Activated CD8-positive, alpha-beta T cell treated with anti-CD3 and anti-CD28 coated beads, Interleukin-2, amount 10 ng/mL, durations not matched to agents 7 days and 5 days (primary cell): ENCODE results near the gene C1QTNF4. TPM values are rescaled to one million over a fixed set of nuclear protein-coding genes. Genes with fewer than 3 reads are reported as not detected.
"Not testable (repeated sequence)": the region's sequence is repeated elsewhere in the genome, so short reads cannot be mapped to it uniquely, and the experiment has no call there.

Experiments used
- ATAC-seq: fragments of 150-1000 bp; cut with Tn5 transposase; one replicate; pipeline ENCODE4 v1.10.0; 2021; ENCODE audit warnings: moderate library complexity
- CTCF ChIA-PET: fragments of 350-600 bp; sonication (Branson Sonifier 250); formaldehyde crosslinking; loops from one replicate; lab custom pipeline; 2021; ENCODE audit warnings: antibody characterized with exemption; lab: Charles Lee
- POLR2A ChIA-PET: fragments of 350-600 bp; sonication (Branson Sonifier 250); formaldehyde crosslinking; loops from one replicate; lab custom pipeline; 2021; ENCODE audit warnings: antibody characterized with exemption; lab: Charles Lee
- DNase-seq: peaks from one replicate; pipeline ENCODE4 v3.0.0-alpha.2; 2020
- H3K27ac Mint-ChIP-seq: one replicate; pipeline ENCODE4 v1.8.0; 2021; ENCODE audit warnings: mild to moderate bottlenecking, mixed read lengths
- H3K27me3 Mint-ChIP-seq: one replicate; pipeline ENCODE4 v1.8.0; 2021; ENCODE audit warnings: low read depth, mixed read lengths
- H3K36me3 Mint-ChIP-seq: one replicate; pipeline ENCODE4 v1.8.0; 2021; ENCODE audit warnings: low read depth, mixed read lengths
- H3K4me1 Mint-ChIP-seq: one replicate; pipeline ENCODE4 v1.8.0; 2021; ENCODE audit warnings: low read depth, mixed read lengths
- H3K4me3 Mint-ChIP-seq: one replicate; pipeline ENCODE4 v1.8.0; 2021; ENCODE audit warnings: mild to moderate bottlenecking, mixed read lengths
- H3K9me3 Mint-ChIP-seq: one replicate; pipeline ENCODE4 v1.8.0; 2022; ENCODE audit warnings: mixed read lengths; ENCODE audit not compliant: insufficient read depth
- total RNA-seq, 2 experiments: library from RNA; stranded (reverse); gene quantifications; one replicate each; pipeline ENCODE4 v1.2.3, GENCODE V29; 2021

The C1QTNF4 gene
- total RNA-seq = not detected

GRCh38 chr11:47593934-47594855, at the start of gene C1QTNF4:
Gene C1QTNF4, minus strand, starts transcription at chr11:47594411. Its CDS starts 3,601 bp downstream, at chr11:47590810.
- Mint-ChIP-seq H3K36me3 (no peaks in the 10 kb centered on the region), H3K27ac (no peak within 1 kb of the TSS), H3K4me1 (peaks cover 26% of the 10 kb centered on the region), H3K4me3 (no peak within 1 kb of the TSS), H3K9me3 (no peaks in the 10 kb centered on the region), H3K27me3 (peaks cover 28% of the 10 kb centered on the region)
- ChIA-PET POLR2A (interaction anchor here (0.9 to 1.3 kb wide), 3 partner anchors 14 to 18 kb away, joined by 3 to 4 read pairs (median 4); partner anchors contain the start of genes KBTBD4 and NDUFS3), CTCF (no interaction called here)
- DNase-seq = no peak
- ATAC-seq = no peak

GRCh38 chr11:47642099-47642855, 48.1 kb upstream of the C1QTNF4 start, which contains the start of gene MTCH2:
Gene MTCH2, minus strand, starts transcription at chr11:47642559. Its CDS starts 94 bp downstream, at chr11:47642465.
- peaks cover 21% of the 10 kb centered on the region for H3K36me3 Mint-ChIP-seq
- H3K9me3 Mint-ChIP-seq = no peaks in the 10 kb centered on the region
- peak within 1 kb of the TSS; percentile 96 for H3K4me3 Mint-ChIP-seq
- no peaks in the 10 kb centered on the region for H3K27me3 Mint-ChIP-seq
- ATAC-seq (peak; percentile 88), DNase-seq (peak; percentile 96)
- peak within 1 kb of the TSS; percentile 96 for H3K27ac Mint-ChIP-seq
- peaks cover 26% of the 10 kb centered on the region for H3K4me1 Mint-ChIP-seq
- ChIA-PET POLR2A (interaction anchor here (1.1 kb wide), 1 partner anchor 73 kb away, joined by 5 read pairs; the partner anchor contains the start of gene AGBL2), CTCF (no interaction called here)

DNA sequence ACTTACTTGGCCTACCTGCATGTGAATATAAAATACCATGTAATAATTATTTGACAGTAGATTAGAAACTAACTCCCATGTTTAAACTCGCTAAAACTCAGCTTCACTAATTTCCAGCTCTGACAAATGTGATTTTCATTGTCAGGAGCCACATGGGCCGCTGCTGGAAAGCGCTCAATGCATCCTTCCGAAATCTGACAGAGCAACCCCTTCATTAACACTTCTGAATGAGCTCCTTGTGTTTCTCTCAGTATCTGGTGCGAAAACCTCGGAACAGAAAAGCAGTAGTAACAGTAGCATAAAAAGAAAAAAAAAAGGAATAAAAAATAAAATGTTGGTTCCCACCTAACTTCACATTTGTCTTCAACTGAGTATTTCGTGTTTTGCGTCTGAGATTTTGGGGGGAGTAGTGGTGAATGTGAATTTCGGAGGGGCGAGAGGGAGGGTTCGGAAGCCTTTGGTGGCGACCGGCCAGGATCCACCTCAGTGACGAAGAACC, 47.4 kb upstream of the C1QTNF4 start:
- H3K4me1 Mint-ChIP-seq = peaks cover 26% of the 10 kb centered on the region
- CTCF ChIA-PET = no interaction called here
- H3K27me3 Mint-ChIP-seq = no peaks in the 10 kb centered on the region
- ATAC-seq (no peak), DNase-seq (no peak)
- H3K36me3 Mint-ChIP-seq = peaks cover 26% of the 10 kb centered on the region
- peak overlapping the region; percentile 96 for H3K4me3 Mint-ChIP-seq
- POLR2A ChIA-PET = interaction anchor here (0.6 to 1.1 kb wide), 2 partner anchors 73 to 87 kb away, joined by 3 to 5 read pairs; partner anchors contain the start of gene AGBL2
- H3K9me3 Mint-ChIP-seq = no peaks in the 10 kb centered on the region
- peak overlapping the region; percentile 96 for H3K27ac Mint-ChIP-seq

- POLR2A ChIA-PET, H3K27me3 Mint-ChIP-seq: not testable (repeated sequence)
- H3K36me3 Mint-ChIP-seq = peaks cover 30% of the 10 kb centered on the region
Observed at GRCh38 chr11:47640506-47640905, 46.3 kb upstream of the C1QTNF4 start.

GRCh38 chr11:47636331-47636730, 42.1 kb upstream of the C1QTNF4 start:
- H3K27me3 Mint-ChIP-seq, CTCF ChIA-PET, DNase-seq, ATAC-seq, H3K9me3 Mint-ChIP-seq, H3K27ac Mint-ChIP-seq, H3K4me3 Mint-ChIP-seq, POLR2A ChIA-PET: not testable (repeated sequence)
- peaks cover 47% of the 10 kb centered on the region for H3K36me3 Mint-ChIP-seq
- H3K4me1 Mint-ChIP-seq = peaks cover 14% of the 10 kb centered on the region

More at GRCh38 chr11:47640506-47640905, 46.3 kb upstream of the C1QTNF4 start:
- peaks cover 26% of the 10 kb centered on the region for H3K4me1 Mint-ChIP-seq
- DNase-seq, H3K9me3 Mint-ChIP-seq, ATAC-seq, H3K27ac Mint-ChIP-seq: not testable (repeated sequence)
- CTCF ChIA-PET = interaction anchor here (1.5 to 1.9 kb wide), 2 partner anchors 33 to 76 kb away, joined by 4 to 7 read pairs; partner anchors contain the start of gene AGBL2
- H3K4me3 Mint-ChIP-seq = peak overlapping the region; percentile 96

- H3K27me3 Mint-ChIP-seq = no peaks in the 10 kb centered on the region
- peaks cover 53% of the 10 kb centered on the region for H3K36me3 Mint-ChIP-seq
- no peak overlapping the region for H3K4me3 Mint-ChIP-seq
- CTCF ChIA-PET = no interaction called here
- no peak for DNase-seq
- no peak for ATAC-seq
- H3K4me1 Mint-ChIP-seq = no peaks in the 10 kb centered on the region
- POLR2A ChIA-PET = no interaction called here
- no peak overlapping the region for H3K27ac Mint-ChIP-seq
- H3K9me3 Mint-ChIP-seq = no peaks in the 10 kb centered on the region
Observed at GRCh38 chr11:47631473-47631872, 37.3 kb upstream of the C1QTNF4 start.

GRCh38 chr11:47628026-47628425, 33.8 kb upstream of the C1QTNF4 start:
- no peak overlapping the region for H3K27ac Mint-ChIP-seq
- no peak for ATAC-seq
- no peak overlapping the region for H3K4me3 Mint-ChIP-seq
- H3K9me3 Mint-ChIP-seq = no peaks in the 10 kb centered on the region
- H3K27me3 Mint-ChIP-seq = no peaks in the 10 kb centered on the region
- H3K4me1 Mint-ChIP-seq = no peaks in the 10 kb centered on the region
- ChIA-PET POLR2A (interaction anchor here (0.6 kb wide), 1 partner anchor 9 kb away, joined by 7 read pairs; no protein-coding TSS in a partner anchor), CTCF (interaction anchor here (1.7 kb wide), 1 partner anchor 15 kb away, joined by 3 read pairs; no protein-coding TSS in a partner anchor)
- DNase-seq = no peak
- H3K36me3 Mint-ChIP-seq = peaks cover 50% of the 10 kb centered on the region

GRCh38 chr11:47626234-47626633, 32.0 kb upstream of the C1QTNF4 start:
- no peak for ATAC-seq
- H3K4me1 Mint-ChIP-seq = no peaks in the 10 kb centered on the region
- ChIA-PET CTCF (interaction anchor here (0.6 to 0.9 kb wide), 2 partner anchors 10 to 137 kb away, joined by 3 read pairs; no protein-coding TSS in a partner anchor), POLR2A (no interaction called here)
- H3K4me3 Mint-ChIP-seq = no peak overlapping the region
- peaks cover 51% of the 10 kb centered on the region for H3K36me3 Mint-ChIP-seq
- no peak overlapping the region for H3K27ac Mint-ChIP-seq
- no peak for DNase-seq
- no peaks in the 10 kb centered on the region for H3K27me3 Mint-ChIP-seq
- no peaks in the 10 kb centered on the region for H3K9me3 Mint-ChIP-seq

- H3K4me3 Mint-ChIP-seq = no peak overlapping the region
- H3K27ac Mint-ChIP-seq = no peak overlapping the region
- ATAC-seq (no peak), DNase-seq (no peak)
- H3K27me3 Mint-ChIP-seq = no peaks in the 10 kb centered on the region
- CTCF ChIA-PET = interaction anchor here (0.6 kb wide), 1 partner anchor 247 kb away, joined by 3 read pairs; no protein-coding TSS in a partner anchor
- no peaks in the 10 kb centered on the region for H3K9me3 Mint-ChIP-seq
- peaks cover 40% of the 10 kb centered on the region for H3K36me3 Mint-ChIP-seq
- POLR2A ChIA-PET = no interaction called here
- H3K4me1 Mint-ChIP-seq = peaks cover 21% of the 10 kb centered on the region
Observed at GRCh38 chr11:47620836-47621378, 26.7 kb upstream of the C1QTNF4 start.

GRCh38 chr11:47617417-47617809, 23.2 kb upstream of the C1QTNF4 start:
- POLR2A ChIA-PET = interaction anchor here (0.6 kb wide), 1 partner anchor 74 kb away, joined by 3 read pairs; no protein-coding TSS in a partner anchor
- DNase-seq (no peak), ATAC-seq (no peak)
- Mint-ChIP-seq H3K4me1 (peaks cover 21% of the 10 kb centered on the region), H3K4me3 (no peak overlapping the region), H3K36me3 (peaks cover 27% of the 10 kb centered on the region), H3K9me3 (no peaks in the 10 kb centered on the region), H3K27ac (no peak overlapping the region), H3K27me3 (no peaks in the 10 kb centered on the region)
- CTCF ChIA-PET = interaction anchor here (1.0 to 1.9 kb wide), 8 partner anchors 11 to 243 kb away, joined by 3 to 8 read pairs (median 4); partner anchors contain the start of gene PTPMT1
